Measurements from ENCODE around the gene TWSG1. TPM values are rescaled to one million over a fixed set of nuclear protein-coding genes. Genes with fewer than 3 reads are reported as not detected.

Gene TWSG1
- total RNA-seq, 1 experiment from 2014 or later: 19.3 TPM

DNA sequence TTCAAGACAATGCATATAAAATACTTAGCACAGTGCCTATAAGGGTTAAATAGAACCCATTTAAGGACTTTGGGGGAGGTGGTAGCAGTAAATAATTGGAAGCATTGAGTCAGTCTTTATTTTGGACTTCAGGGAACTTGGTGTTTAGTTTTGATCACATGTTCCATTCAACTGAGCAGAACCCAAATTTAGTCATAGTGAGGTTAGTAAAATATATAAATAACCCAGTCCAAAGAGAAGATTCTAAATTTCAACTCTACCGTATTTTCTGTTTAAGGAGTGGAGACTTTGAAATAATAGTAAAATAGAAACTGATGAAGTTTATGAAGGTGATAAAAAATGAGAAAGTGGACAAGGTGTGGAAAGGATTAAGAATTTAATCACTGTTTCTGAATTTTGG, 19.7 kb downstream of the TWSG1 start:
- H3K27me3 Mint-ChIP-seq (ENCODE audit: low read depth): no peaks in the 10 kb centered on the region
- H3K36me3 Mint-ChIP-seq: no peaks in the 10 kb centered on the region
- CTCF ChIA-PET: no interaction called here
- H3K4me1 Mint-ChIP-seq: no peaks in the 10 kb centered on the region
- peaks cover 4% of the 10 kb centered on the region; the same call in 1 of the 2 replicates for H3K9me3 Mint-ChIP-seq
- no peak overlapping the region for H3K4me3 Mint-ChIP-seq
- ATAC-seq: no peak
- TF ChIP-seq ZNF232 (CRISPR knock-in tag; IDR thresholded peaks at IDR 0.05): no peak
- no peak for TF ChIP-seq ZNF121 (CRISPR knock-in tag; IDR thresholded peaks at IDR 0.05)
- TF ChIP-seq ELF4 (CRISPR knock-in tag; IDR thresholded peaks at IDR 0.05; ENCODE audit: low read depth): no peak
- no peak for TF ChIP-seq IRF1 (CRISPR knock-in tag; IDR thresholded peaks at IDR 0.05)
- no peak for TF ChIP-seq E2F4 (CRISPR knock-in tag; IDR thresholded peaks at IDR 0.05; ENCODE audit: borderline replicate concordance, low read depth)
- no peak for TF ChIP-seq PRDM15 (CRISPR knock-in tag; IDR thresholded peaks at IDR 0.05)
- no peak for TF ChIP-seq ZMAT4 (CRISPR knock-in tag; IDR thresholded peaks at IDR 0.05)
- TF ChIP-seq ZBTB21 (CRISPR knock-in tag; IDR thresholded peaks at IDR 0.05; ENCODE audit: borderline replicate concordance): no peak
- TF ChIP-seq, protein P1, sequence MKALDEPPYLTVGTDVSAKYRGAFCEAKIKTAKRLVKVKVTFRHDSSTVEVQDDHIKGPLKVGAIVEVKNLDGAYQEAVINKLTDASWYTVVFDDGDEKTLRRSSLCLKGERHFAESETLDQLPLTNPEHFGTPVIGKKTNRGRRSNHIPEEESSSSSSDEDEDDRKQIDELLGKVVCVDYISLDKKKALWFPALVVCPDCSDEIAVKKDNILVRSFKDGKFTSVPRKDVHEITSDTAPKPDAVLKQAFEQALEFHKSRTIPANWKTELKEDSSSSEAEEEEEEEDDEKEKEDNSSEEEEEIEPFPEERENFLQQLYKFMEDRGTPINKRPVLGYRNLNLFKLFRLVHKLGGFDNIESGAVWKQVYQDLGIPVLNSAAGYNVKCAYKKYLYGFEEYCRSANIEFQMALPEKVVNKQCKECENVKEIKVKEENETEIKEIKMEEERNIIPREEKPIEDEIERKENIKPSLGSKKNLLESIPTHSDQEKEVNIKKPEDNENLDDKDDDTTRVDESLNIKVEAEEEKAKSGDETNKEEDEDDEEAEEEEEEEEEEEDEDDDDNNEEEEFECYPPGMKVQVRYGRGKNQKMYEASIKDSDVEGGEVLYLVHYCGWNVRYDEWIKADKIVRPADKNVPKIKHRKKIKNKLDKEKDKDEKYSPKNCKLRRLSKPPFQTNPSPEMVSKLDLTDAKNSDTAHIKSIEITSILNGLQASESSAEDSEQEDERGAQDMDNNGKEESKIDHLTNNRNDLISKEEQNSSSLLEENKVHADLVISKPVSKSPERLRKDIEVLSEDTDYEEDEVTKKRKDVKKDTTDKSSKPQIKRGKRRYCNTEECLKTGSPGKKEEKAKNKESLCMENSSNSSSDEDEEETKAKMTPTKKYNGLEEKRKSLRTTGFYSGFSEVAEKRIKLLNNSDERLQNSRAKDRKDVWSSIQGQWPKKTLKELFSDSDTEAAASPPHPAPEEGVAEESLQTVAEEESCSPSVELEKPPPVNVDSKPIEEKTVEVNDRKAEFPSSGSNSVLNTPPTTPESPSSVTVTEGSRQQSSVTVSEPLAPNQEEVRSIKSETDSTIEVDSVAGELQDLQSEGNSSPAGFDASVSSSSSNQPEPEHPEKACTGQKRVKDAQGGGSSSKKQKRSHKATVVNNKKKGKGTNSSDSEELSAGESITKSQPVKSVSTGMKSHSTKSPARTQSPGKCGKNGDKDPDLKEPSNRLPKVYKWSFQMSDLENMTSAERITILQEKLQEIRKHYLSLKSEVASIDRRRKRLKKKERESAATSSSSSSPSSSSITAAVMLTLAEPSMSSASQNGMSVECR (CRISPR knock-in tag; IDR thresholded peaks at IDR 0.05; ENCODE audit: borderline replicate concordance): no peak
- TF ChIP-seq CBFB (CRISPR knock-in tag; IDR thresholded peaks at IDR 0.05; ENCODE audit: low read depth): no peak
- no peak for TF ChIP-seq ESRRA (CRISPR knock-in tag; IDR thresholded peaks at IDR 0.05; ENCODE audit: borderline replicate concordance)
- no peak for TF ChIP-seq SMAD4 (CRISPR knock-in tag; IDR thresholded peaks at IDR 0.05)
- TF ChIP-seq IRF2 (CRISPR knock-in tag; IDR thresholded peaks at IDR 0.05; ENCODE audit: borderline replicate concordance, low read depth): no peak
- no peak for TF ChIP-seq ZSCAN18 (CRISPR knock-in tag; IDR thresholded peaks at IDR 0.05)
- TF ChIP-seq AR (CRISPR knock-in tag; IDR thresholded peaks at IDR 0.05): no peak
- no peak for TF ChIP-seq CREB1 (CRISPR knock-in tag; IDR thresholded peaks at IDR 0.05)
- no peak for TF ChIP-seq KAT7 (CRISPR knock-in tag; IDR thresholded peaks at IDR 0.05; ENCODE audit: borderline replicate concordance)
- TF ChIP-seq NR3C1 (CRISPR knock-in tag; conservative IDR thresholded peaks at IDR 0.05; ENCODE audit: low read depth): no peak
- TF ChIP-seq, protein P2, sequence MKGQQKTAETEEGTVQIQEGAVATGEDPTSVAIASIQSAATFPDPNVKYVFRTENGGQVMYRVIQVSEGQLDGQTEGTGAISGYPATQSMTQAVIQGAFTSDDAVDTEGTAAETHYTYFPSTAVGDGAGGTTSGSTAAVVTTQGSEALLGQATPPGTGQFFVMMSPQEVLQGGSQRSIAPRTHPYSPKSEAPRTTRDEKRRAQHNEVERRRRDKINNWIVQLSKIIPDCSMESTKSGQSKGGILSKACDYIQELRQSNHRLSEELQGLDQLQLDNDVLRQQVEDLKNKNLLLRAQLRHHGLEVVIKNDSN (CRISPR knock-in tag; IDR thresholded peaks at IDR 0.05): no peak
- TF ChIP-seq FOXP1 (CRISPR knock-in tag; IDR thresholded peaks at IDR 0.05; ENCODE audit: borderline replicate concordance): no peak
- no peak for DNase-seq (ENCODE audit: low spot score)
- POLR2A ChIA-PET: no interaction called here
- H3K27ac Mint-ChIP-seq: no peak overlapping the region
